HCT116 (cell line): Measurements from ENCODE around the gene PRM3. TPM values are rescaled to one million over a fixed set of nuclear protein-coding genes. Genes with fewer than 3 reads are reported as not detected.

ENCODE experiments used
- ATAC-seq: fragments of 200-7000 bp; cut with Tn5 transposase; 2 replicates; pipeline ENCODE4 v1.9.1; 2020; ENCODE audit warnings: mild to moderate bottlenecking, moderate library complexity
- BruUV-seq: library from RNA; stranded (reverse); fragments of 400-500 nt; replicated peaks from 2 replicates; lab custom pipeline; 2021; lab: Mats Ljungman, UMichigan
- CTCF ChIA-PET: fragments of 300-600 bp; sonication (Branson Sonifier 250); formaldehyde crosslinking; loops from one replicate; lab custom pipeline; 2021; ENCODE audit warnings: antibody characterized with exemption; lab: Charles Lee
- POLR2A ChIA-PET: fragments of 300-600, 350-600 bp; sonication (Branson Sonifier 250); formaldehyde crosslinking; loops from one replicate; lab custom pipeline; 2021; ENCODE audit warnings: antibody characterized with exemption; lab: Charles Lee
- RAD21 ChIA-PET, 2 experiments: fragments of 300-600 bp; sonication (Branson Sonifier 250); formaldehyde crosslinking; loops; one replicate each; lab custom pipeline; 2023; ENCODE audit warnings: low total read pairs in 2 of 2; ENCODE audit not compliant: uncharacterized antibody in 2 of 2, unreplicated experiment in 2 of 2, low non-redundant PET in 1 of 2; lab: Charles Lee
- DNase-seq: peaks from one replicate; pipeline ENCODE4 v3.0.0-alpha.2; 2010; ENCODE audit warnings: low read depth, low spot score
- H2AFZ ChIP-seq: fragments of 200-600 bp; shearing (Covaris generic), sonication (generic); 2 replicates; pipeline ENCODE4 v1.6.1; 2017; ENCODE audit warnings: low read depth, mixed run types, mixed read lengths, antibody characterized with exemption, low read length; ENCODE audit not compliant: poor library complexity, severe bottlenecking
- H3K27ac ChIP-seq: 2 replicates; pipeline ENCODE4 v1.5.1; 2012; ENCODE audit warnings: low read depth, low read length
- H3K27me3 ChIP-seq: fragments of 200-600 bp; sonication (generic); 2 replicates; pipeline ENCODE4 v1.6.1; 2016; ENCODE audit warnings: mixed run types, low read length, mixed read lengths; ENCODE audit not compliant: insufficient read depth
- H3K36me3 ChIP-seq, 2 experiments: fragments of 200-500 bp in 1 of 2; fragments of 200-600 bp in 1 of 2; sonication (Bioruptor generic) in 1 of 2; sonication (generic) in 1 of 2; 2 replicates each; pipeline versions ENCODE4 v1.5.1 to v1.6.1; 2014 to 2016; ENCODE audit warnings: low read length in 2 of 2, inconsistent platforms in 1 of 2, mixed read lengths in 1 of 2, mixed run types in 1 of 2; ENCODE audit not compliant: insufficient read depth in 2 of 2, control insufficient read depth in 1 of 2
- H3K4me1 ChIP-seq, 2 experiments: fragments of 200-600 bp in 1 of 2; sonication (generic) in 1 of 2; 2 replicates each; pipeline versions ENCODE4 v1.5.1 to v1.6.1; 2012 to 2017; ENCODE audit warnings: low read length in 2 of 2, inconsistent platforms in 1 of 2, mild to moderate bottlenecking in 1 of 2, mixed read lengths in 1 of 2, mixed run types in 1 of 2, moderate library complexity in 1 of 2; ENCODE audit not compliant: insufficient read depth in 2 of 2, control insufficient read depth in 1 of 2
- H3K4me2 ChIP-seq: fragments of 200-600 bp; sonication (generic); 2 replicates; pipeline ENCODE4 v1.6.1; 2017; ENCODE audit warnings: mixed run types, low read length, mixed read lengths
- H3K4me3 ChIP-seq, 2 experiments: fragments of 200-600 bp in 1 of 2; sonication (generic) in 1 of 2; replicated peaks in 1 of 2; 2 replicates each; pipeline ENCODE4 v1.5.1; 2011 to 2016; ENCODE audit warnings: low read length in 2 of 2, control low read depth in 1 of 2, low read depth in 1 of 2, mild to moderate bottlenecking in 1 of 2, mixed read lengths in 1 of 2, mixed run types in 1 of 2
- H3K79me2 ChIP-seq: fragments of 200-600 bp; sonication (generic); 2 replicates; pipeline ENCODE4 v1.6.1; 2017; ENCODE audit warnings: mild to moderate bottlenecking, mixed run types, low read length, moderate library complexity, mixed read lengths; ENCODE audit not compliant: insufficient read depth
- H3K9ac ChIP-seq: fragments of 200-600 bp; sonication (generic); 2 replicates; pipeline ENCODE4 v1.6.1; 2016; ENCODE audit warnings: low read length, mixed read lengths
- H3K9me2 ChIP-seq: fragments of 200-600 bp; sonication (generic), shearing (Covaris generic); 2 replicates; pipeline ENCODE4 v1.6.1; 2017; ENCODE audit warnings: mixed run types, mild to moderate bottlenecking, moderate library complexity; ENCODE audit not compliant: insufficient read depth
- H3K9me3 ChIP-seq, 2 experiments: fragments of 200-500 bp in 1 of 2; fragments of 200-600 bp in 1 of 2; sonication (Bioruptor generic) in 1 of 2; sonication (generic) in 1 of 2; 2 replicates each; pipeline ENCODE4 v1.6.1; 2014 to 2017; ENCODE audit warnings: low read length in 2 of 2, mixed read lengths in 2 of 2, inconsistent platforms in 1 of 2, low read depth in 1 of 2, mild to moderate bottlenecking in 1 of 2, mixed run types in 1 of 2, moderate library complexity in 1 of 2; ENCODE audit not compliant: control insufficient read depth in 1 of 2, insufficient read depth in 1 of 2
- H4K20me1 ChIP-seq: fragments of 200-600 bp; sonication (generic), shearing (Covaris generic); 2 replicates; pipeline ENCODE4 v1.6.1; 2017; ENCODE audit warnings: mixed run types, mild to moderate bottlenecking, moderate library complexity; ENCODE audit not compliant: insufficient read depth
- ATF3 ChIP-seq: IDR thresholded peaks from 2 replicates; pipeline ENCODE4 v1.6.1; 2012
- CEBPB ChIP-seq: IDR thresholded peaks from 2 replicates; pipeline ENCODE4 v1.6.1; 2012; ENCODE audit warnings: low read depth
- EGR1 ChIP-seq: IDR thresholded peaks from 2 replicates; pipeline ENCODE4 v1.6.1; 2012; ENCODE audit warnings: low read depth
- ELF1 ChIP-seq: IDR thresholded peaks from 2 replicates; pipeline ENCODE4 v1.6.1; 2012; ENCODE audit warnings: low read depth, borderline replicate concordance
- EZH2 ChIP-seq: fragments of 200-600 bp; sonication (generic); IDR thresholded peaks from 2 replicates; pipeline ENCODE4 v1.6.1; 2017; ENCODE audit warnings: antibody characterized with exemption, mixed run types
- EZH2phosphoT487 ChIP-seq: fragments of 200-600 bp; IDR thresholded peaks from 2 replicates; pipeline ENCODE4 v1.6.1; 2018; ENCODE audit warnings: antibody characterized with exemption, borderline replicate concordance
- POLR2A ChIP-seq: IDR thresholded peaks from 2 replicates; pipeline ENCODE4 v1.7.0; 2011; ENCODE audit warnings: borderline replicate concordance; ENCODE audit not compliant: insufficient read depth, insufficient read length; ENCODE audit errors: extremely low read depth
- POLR2AphosphoS5 ChIP-seq: IDR thresholded peaks from 2 replicates; pipeline ENCODE4 v1.6.1; 2011; ENCODE audit warnings: mild to moderate bottlenecking, low read depth, low read length, moderate library complexity
- ZNF274 ChIP-seq: fragments of 200-500 bp; sonication (Bioruptor generic); IDR thresholded peaks from 2 replicates; pipeline ENCODE4 v1.6.1; 2014; ENCODE audit warnings: mild to moderate bottlenecking, low read depth, low read length, inconsistent platforms
- intact Hi-C: fragments of 100-400 bp; cut with micrococcal nuclease; formaldehyde crosslinking; loops from 2 replicates; pipeline ENCODE4 v1.10.0; 2022
- total RNA-seq: library from RNA; stranded (reverse); gene quantifications from one replicate; pipeline ENCODE4 v1.2.1, GENCODE V29; 2021; ENCODE audit not compliant: unreplicated experiment

The PRM3 gene
- total RNA-seq, 1 experiment from 2014 or later = not detected

GRCh38 chr16:11234884-11235702 lies 38.3 kb downstream of the PRM3 start:
- Histone ChIP-seq H2AFZ (no peak overlapping the region), H4K20me1 (no peaks in the 10 kb centered on the region), H3K9me3 (no peaks in the 10 kb centered on the region), H3K4me2 (no peak overlapping the region), H3K27me3 (no peaks in the 10 kb centered on the region), H3K4me3 (no peak overlapping the region), H3K4me1 (peaks cover under 1 to 16% of the 10 kb centered on the region in 2 experiments; a peak in 2 of 4 replicates), H3K79me2 (no peaks in the 10 kb centered on the region), H3K27ac (no peak overlapping the region), H3K9ac (no peak overlapping the region), H3K36me3 (no peaks in the 10 kb centered on the region), H3K9me2 (no peaks in the 10 kb centered on the region)
- ATAC-seq (no peak), DNase-seq (no peak)
- TF ChIP-seq POLR2A = no peak
- TF ChIP-seq ZNF274 = no peak
- TF ChIP-seq CEBPB = no peak
- no peak for TF ChIP-seq ATF3
- no peak for TF ChIP-seq EZH2
- TF ChIP-seq EZH2phosphoT487 = no peak
- TF ChIP-seq POLR2AphosphoS5 = no peak
- TF ChIP-seq ELF1 = no peak
- TF ChIP-seq EGR1 = no peak
- intact Hi-C loops = no loop called here
- BruUV-seq = no TSS peak
- ChIA-PET RAD21 (interaction anchor here in 1 of 2 experiments (0.7 kb wide), 1 partner anchor 49 kb away, joined by 3 read pairs; no protein-coding TSS in a partner anchor), CTCF (no interaction called here), POLR2A (no interaction called here)
